Central memory CD8-positive, alpha-beta T cell (primary cell): Measurements from ENCODE around the gene R3HDM2.
A peak's percentile ranks its signal among the peaks of the same experiment; 100 is the strongest.

Experiments
- ATAC-seq: fragments of 150-1000 bp; cut with Tn5 transposase; replicated peaks from 2 replicates; pipeline ENCODE4 v1.10.0; 2022; ENCODE audit warnings: mild to moderate bottlenecking, moderate FRiP score, moderate number of reproducible peaks; ENCODE audit not compliant: poor library complexity, severe bottlenecking; ENCODE audit errors: extremely low read depth
- DNase-seq, 2 donors: peaks; one replicate each; pipeline ENCODE4 v3.0.0; 2021; ENCODE audit warnings: low spot score in 2 of 2
- H3K27ac Mint-ChIP-seq: one replicate; pipeline ENCODE4 v1.8.0; 2022; ENCODE audit warnings: low read depth, mild to moderate bottlenecking, moderate library complexity, mixed read lengths
- H3K27me3 Mint-ChIP-seq: one replicate; pipeline ENCODE4 v1.8.0; 2022; ENCODE audit warnings: mixed read lengths
- H3K36me3 Mint-ChIP-seq: one replicate; pipeline ENCODE4 v1.8.0; 2022; ENCODE audit warnings: mild to moderate bottlenecking, moderate library complexity, mixed read lengths; ENCODE audit not compliant: insufficient read depth
- H3K4me1 Mint-ChIP-seq: one replicate; pipeline ENCODE4 v1.8.0; 2022; ENCODE audit warnings: mixed read lengths
- H3K4me3 Mint-ChIP-seq: one replicate; pipeline ENCODE4 v1.8.0; 2022; ENCODE audit warnings: mild to moderate bottlenecking, moderate library complexity, mixed read lengths
- H3K9me3 Mint-ChIP-seq: one replicate; pipeline ENCODE4 v1.8.0; 2022; ENCODE audit warnings: mixed read lengths

Gene R3HDM2

GRCh38 chr12:57239587-57240065 is 191.2 kb downstream of the R3HDM2 start:
- H3K4me3 Mint-ChIP-seq = peak overlapping the region; percentile 83
- H3K9me3 Mint-ChIP-seq = no peaks in the 10 kb centered on the region
- H3K27me3 Mint-ChIP-seq = peaks cover 89% of the 10 kb centered on the region
- peaks cover 78% of the 10 kb centered on the region for H3K4me1 Mint-ChIP-seq
- H3K36me3 Mint-ChIP-seq = peaks cover 27% of the 10 kb centered on the region
- peak; percentile 7 for ATAC-seq
- no peak for DNase-seq
- H3K27ac Mint-ChIP-seq = peak overlapping the region; percentile 85

GRCh38 chr12:57238854-57239554 is 191.8 kb downstream of the R3HDM2 start:
- peak overlapping the region; percentile 85 for H3K27ac Mint-ChIP-seq
- peaks cover 83% of the 10 kb centered on the region for H3K27me3 Mint-ChIP-seq
- peaks cover 76% of the 10 kb centered on the region for H3K4me1 Mint-ChIP-seq
- peaks cover 29% of the 10 kb centered on the region for H3K36me3 Mint-ChIP-seq
- H3K4me3 Mint-ChIP-seq = peak overlapping the region; percentile 83
- DNase-seq (peak; percentile 72 to 85), ATAC-seq (peak; percentile 50)
- H3K9me3 Mint-ChIP-seq = no peaks in the 10 kb centered on the region

- peaks cover 25% of the 10 kb centered on the region for H3K36me3 Mint-ChIP-seq
- H3K27me3 Mint-ChIP-seq = peaks cover 75% of the 10 kb centered on the region
Observed at GRCh38 chr12:57237932-57238853, 192.7 kb downstream of the R3HDM2 start.

GRCh38 chr12:57237596-57237931 is 193.3 kb downstream of the R3HDM2 start:
- peak overlapping the region; percentile 83 for H3K4me3 Mint-ChIP-seq
- H3K9me3 Mint-ChIP-seq = no peaks in the 10 kb centered on the region
- peaks cover 63% of the 10 kb centered on the region for H3K4me1 Mint-ChIP-seq
- ATAC-seq (no peak), DNase-seq (no peak)
- peaks cover 24% of the 10 kb centered on the region for H3K36me3 Mint-ChIP-seq
- peaks cover 68% of the 10 kb centered on the region for H3K27me3 Mint-ChIP-seq
- no peak overlapping the region for H3K27ac Mint-ChIP-seq

More at GRCh38 chr12:57237932-57238853, 192.7 kb downstream of the R3HDM2 start:
- Mint-ChIP-seq H3K4me1 (peaks cover 68% of the 10 kb centered on the region), H3K27ac (peak overlapping the region; percentile 71), H3K4me3 (peak overlapping the region; percentile 83), H3K9me3 (no peaks in the 10 kb centered on the region)
- no peak for ATAC-seq
- no peak for DNase-seq

- Mint-ChIP-seq H3K4me3 (peak overlapping the region; percentile 83), H3K9me3 (no peaks in the 10 kb centered on the region), H3K27me3 (peaks cover 63% of the 10 kb centered on the region), H3K36me3 (peaks cover 24% of the 10 kb centered on the region), H3K27ac (no peak overlapping the region), H3K4me1 (peaks cover 58% of the 10 kb centered on the region)
- ATAC-seq = no peak
- DNase-seq = no peak
Observed at GRCh38 chr12:57236925-57237595, 193.8 kb downstream of the R3HDM2 start.

GRCh38 chr12:57236201-57236924 is 194.5 kb downstream of the R3HDM2 start:
- Mint-ChIP-seq H3K36me3 (peaks cover 22% of the 10 kb centered on the region), H3K4me3 (no peak overlapping the region), H3K9me3 (no peaks in the 10 kb centered on the region), H3K4me1 (peaks cover 51% of the 10 kb centered on the region), H3K27ac (no peak overlapping the region), H3K27me3 (peaks cover 56% of the 10 kb centered on the region)
- DNase-seq (no peak), ATAC-seq (no peak)

- peaks cover 49% of the 10 kb centered on the region for H3K4me1 Mint-ChIP-seq
- H3K4me3 Mint-ChIP-seq = no peak overlapping the region
- H3K36me3 Mint-ChIP-seq = peaks cover 22% of the 10 kb centered on the region
- no peaks in the 10 kb centered on the region for H3K9me3 Mint-ChIP-seq
- no peak overlapping the region for H3K27ac Mint-ChIP-seq
- DNase-seq (no peak), ATAC-seq (no peak)
- peaks cover 50% of the 10 kb centered on the region for H3K27me3 Mint-ChIP-seq
Observed at GRCh38 chr12:57235728-57236131, 195.1 kb downstream of the R3HDM2 start.

- no peak overlapping the region for H3K4me3 Mint-ChIP-seq
- ATAC-seq = no peak
- peaks cover 49% of the 10 kb centered on the region for H3K4me1 Mint-ChIP-seq
- H3K9me3 Mint-ChIP-seq = no peaks in the 10 kb centered on the region
- H3K27ac Mint-ChIP-seq = no peak overlapping the region
- H3K36me3 Mint-ChIP-seq = peaks cover 21% of the 10 kb centered on the region
- no peak for DNase-seq
- H3K27me3 Mint-ChIP-seq = peaks cover 44% of the 10 kb centered on the region
Observed at GRCh38 chr12:57235017-57235727, 195.7 kb downstream of the R3HDM2 start.

- ATAC-seq = no peak
- H3K27ac Mint-ChIP-seq = no peak overlapping the region
- H3K4me1 Mint-ChIP-seq = peaks cover 49% of the 10 kb centered on the region
- H3K9me3 Mint-ChIP-seq = no peaks in the 10 kb centered on the region
- peaks cover 22% of the 10 kb centered on the region for H3K36me3 Mint-ChIP-seq
- H3K27me3 Mint-ChIP-seq = peaks cover 40% of the 10 kb centered on the region
- no peak for DNase-seq
- H3K4me3 Mint-ChIP-seq = no peak overlapping the region
Observed at GRCh38 chr12:57234571-57235016, 196.2 kb downstream of the R3HDM2 start.

GRCh38 chr12:57234233-57234570 is 196.6 kb downstream of the R3HDM2 start:
- DNase-seq (no peak), ATAC-seq (no peak)
- Mint-ChIP-seq H3K4me3 (no peak overlapping the region), H3K9me3 (no peaks in the 10 kb centered on the region), H3K27me3 (peaks cover 38% of the 10 kb centered on the region), H3K27ac (no peak overlapping the region), H3K4me1 (peaks cover 49% of the 10 kb centered on the region), H3K36me3 (peaks cover 21% of the 10 kb centered on the region)

GRCh38 chr12:57233357-57234232 is 197.2 kb downstream of the R3HDM2 start:
- Mint-ChIP-seq H3K27me3 (peaks cover 32% of the 10 kb centered on the region), H3K4me1 (peaks cover 49% of the 10 kb centered on the region), H3K27ac (no peak overlapping the region), H3K4me3 (no peak overlapping the region), H3K36me3 (peaks cover 21% of the 10 kb centered on the region), H3K9me3 (no peaks in the 10 kb centered on the region)
- DNase-seq (no peak), ATAC-seq (no peak)
